Mononuclear cell (primary cell): Measurements from ENCODE around the gene HTR3A. TPM values are rescaled to one million over a fixed set of nuclear protein-coding genes. Genes with fewer than 3 reads are reported as not detected.

Experiments
- H3K27me3 ChIP-seq: 2 replicates; pipeline ENCODE4 v1.6.0; 2011; ENCODE audit warnings: low read length, control low read depth; ENCODE audit not compliant: insufficient read depth
- H3K4me1 ChIP-seq: 2 replicates; pipeline ENCODE4 v1.5.1; 2011; ENCODE audit warnings: mild to moderate bottlenecking, low read length, control low read depth; ENCODE audit not compliant: insufficient read depth
- H3K4me3 ChIP-seq: 2 replicates; pipeline ENCODE4 v1.5.1; 2011; ENCODE audit warnings: mild to moderate bottlenecking, low read length, moderate library complexity
- H3K9me3 ChIP-seq: 2 replicates; pipeline ENCODE4 v1.5.1; 2011; ENCODE audit warnings: low read depth, mild to moderate bottlenecking, control low read depth, low read length
- total RNA-seq: library from RNA; depleted of rRNA; stranded (reverse); fragments of >200 nt; gene quantifications from one replicate; pipeline ENCODE4 v1.2.3, GENCODE V29; 2012

HTR3A gene
- total RNA-seq, 1 donor = 0.21 TPM

DNA sequence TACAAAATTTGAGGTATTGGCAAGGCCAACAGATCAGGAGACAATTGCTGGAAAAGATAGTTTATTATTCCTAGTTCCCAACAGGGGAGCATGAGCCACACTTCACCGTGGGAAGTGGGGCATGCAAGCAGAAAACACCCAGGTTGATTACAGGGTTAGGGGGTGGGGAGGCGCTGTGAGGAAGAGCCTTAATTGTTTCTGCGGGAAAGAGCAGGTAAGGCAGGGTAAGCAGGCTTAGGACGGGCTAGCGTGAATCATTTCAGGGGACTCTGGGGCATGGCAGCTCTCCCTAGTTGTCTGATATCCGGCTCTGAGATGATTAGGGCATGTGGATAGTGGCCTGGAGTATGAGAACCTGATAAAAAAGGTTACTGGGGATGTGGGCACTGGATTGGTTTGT, 20.7 kb upstream of the HTR3A start:
- Histone ChIP-seq H3K4me3 (no peak overlapping the region), H3K9me3 (no peaks in the 10 kb centered on the region), H3K27me3 (no peaks in the 10 kb centered on the region), H3K4me1 (peaks cover 16% of the 10 kb centered on the region)

GRCh38 chr11:113956986-113957385, 17.9 kb upstream of the HTR3A start:
- H3K4me3 ChIP-seq = no peak overlapping the region
- peaks cover 23% of the 10 kb centered on the region for H3K4me1 ChIP-seq
- H3K9me3 ChIP-seq = no peaks in the 10 kb centered on the region
- no peaks in the 10 kb centered on the region for H3K27me3 ChIP-seq

- Histone ChIP-seq H3K4me1 (peaks cover 15% of the 10 kb centered on the region), H3K27me3 (no peaks in the 10 kb centered on the region), H3K9me3 (no peaks in the 10 kb centered on the region), H3K4me3 (no peak overlapping the region)
Observed at GRCh38 chr11:113960702-113961330, 14.1 kb upstream of the HTR3A start.

DNA sequence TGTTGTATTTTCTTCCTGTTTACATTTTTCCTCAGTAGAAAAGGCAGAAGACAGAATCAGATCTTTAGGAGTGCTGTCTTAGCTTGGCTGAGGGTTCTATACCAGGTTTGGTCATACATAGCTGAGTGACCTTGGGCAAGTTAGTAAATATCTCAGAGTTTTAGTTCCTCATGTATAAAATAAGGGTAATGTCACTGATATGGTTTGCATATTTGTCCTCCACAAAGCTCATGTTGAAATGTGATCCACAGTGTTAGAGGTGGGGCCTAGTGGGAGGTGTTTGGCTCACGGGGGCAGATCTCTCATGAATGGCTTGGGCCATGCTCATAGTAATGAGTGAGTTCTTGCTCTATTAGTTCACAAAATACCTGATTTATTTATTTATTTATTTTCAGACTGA, 7.5 kb upstream of the HTR3A start:
- no peaks in the 10 kb centered on the region for H3K27me3 ChIP-seq
- no peaks in the 10 kb centered on the region for H3K4me1 ChIP-seq
- no peak overlapping the region for H3K4me3 ChIP-seq

GRCh38 chr11:113971506-113972195, 3.3 kb upstream of the HTR3A start:
- no peak overlapping the region for H3K4me3 ChIP-seq
- H3K27me3 ChIP-seq = no peaks in the 10 kb centered on the region
- peaks cover 3% of the 10 kb centered on the region for H3K4me1 ChIP-seq
- H3K9me3 ChIP-seq = no peaks in the 10 kb centered on the region

More for the DNA sequence above, 7.5 kb upstream of the HTR3A start:
- H3K9me3 ChIP-seq = no peaks in the 10 kb centered on the region

DNA sequence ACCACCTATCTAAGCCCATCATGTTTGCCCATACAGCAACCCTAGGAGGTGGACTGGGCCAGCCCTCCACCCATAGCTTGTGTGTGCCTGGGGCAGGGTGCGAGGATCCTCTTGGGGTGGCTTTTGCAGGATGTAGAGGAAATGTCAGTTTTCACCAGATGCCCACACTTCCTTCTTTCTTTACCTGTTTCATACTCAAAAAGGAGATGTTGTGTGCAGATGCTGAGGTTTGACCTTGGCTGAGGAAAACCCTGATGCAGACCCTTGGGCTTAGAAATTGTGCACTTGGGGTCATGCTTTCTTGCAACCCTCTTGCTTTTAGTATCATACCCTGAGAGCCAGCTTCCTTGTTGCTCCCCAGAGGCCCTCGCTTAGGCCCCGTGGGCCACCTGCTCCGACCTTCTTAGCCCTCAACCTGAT, 2.2 kb downstream of the HTR3A start:
- no peaks in the 10 kb centered on the region for H3K9me3 ChIP-seq
- no peaks in the 10 kb centered on the region for H3K27me3 ChIP-seq
- peaks cover 17% of the 10 kb centered on the region for H3K4me1 ChIP-seq
- no peak overlapping the region for H3K4me3 ChIP-seq

DNA sequence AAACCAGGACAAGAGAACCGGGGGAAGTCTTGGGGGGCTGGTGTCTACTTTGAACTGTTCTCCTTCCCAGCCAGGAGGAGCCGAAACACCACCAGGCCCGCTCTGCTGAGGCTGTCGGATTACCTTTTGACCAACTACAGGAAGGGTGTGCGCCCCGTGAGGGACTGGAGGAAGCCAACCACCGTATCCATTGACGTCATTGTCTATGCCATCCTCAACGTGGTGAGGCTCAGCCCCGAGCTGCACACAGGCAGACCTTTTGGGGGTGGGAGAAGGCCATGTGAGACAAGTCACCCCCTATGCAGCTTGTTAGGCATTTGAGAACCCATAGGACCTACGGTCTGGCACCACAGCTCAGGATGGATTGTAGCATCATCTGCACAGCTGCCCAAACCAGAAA, 2.8 kb downstream of the HTR3A start:
- Histone ChIP-seq H3K27me3 (no peaks in the 10 kb centered on the region), H3K4me3 (no peak overlapping the region)

DNA sequence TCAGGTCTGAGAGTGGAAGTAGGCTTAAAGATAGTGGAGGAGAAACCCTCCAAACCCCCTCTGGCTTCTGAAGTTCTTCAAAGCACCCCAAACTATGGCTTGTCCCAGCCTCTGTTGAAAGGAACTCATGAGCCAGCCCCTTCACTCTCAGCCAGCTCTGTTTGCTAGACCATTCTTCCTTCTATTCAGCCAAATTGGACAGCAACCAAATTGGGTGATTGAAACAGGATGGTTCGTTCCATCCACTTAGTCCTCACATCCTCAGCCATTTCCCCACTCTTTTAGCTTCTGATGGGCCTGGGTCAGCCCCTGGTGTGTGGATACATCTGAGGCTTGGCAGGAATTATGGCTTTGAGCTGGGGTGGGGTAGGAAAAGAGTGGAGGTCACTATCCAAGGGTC, 4.5 kb downstream of the HTR3A start:
- Histone ChIP-seq H3K9me3 (no peaks in the 10 kb centered on the region), H3K27me3 (no peaks in the 10 kb centered on the region), H3K4me1 (peaks cover 17% of the 10 kb centered on the region), H3K4me3 (no peak overlapping the region)

More for the DNA sequence above, 2.8 kb downstream of the HTR3A start:
- Histone ChIP-seq H3K9me3 (no peaks in the 10 kb centered on the region), H3K4me1 (peaks cover 17% of the 10 kb centered on the region)

DNA sequence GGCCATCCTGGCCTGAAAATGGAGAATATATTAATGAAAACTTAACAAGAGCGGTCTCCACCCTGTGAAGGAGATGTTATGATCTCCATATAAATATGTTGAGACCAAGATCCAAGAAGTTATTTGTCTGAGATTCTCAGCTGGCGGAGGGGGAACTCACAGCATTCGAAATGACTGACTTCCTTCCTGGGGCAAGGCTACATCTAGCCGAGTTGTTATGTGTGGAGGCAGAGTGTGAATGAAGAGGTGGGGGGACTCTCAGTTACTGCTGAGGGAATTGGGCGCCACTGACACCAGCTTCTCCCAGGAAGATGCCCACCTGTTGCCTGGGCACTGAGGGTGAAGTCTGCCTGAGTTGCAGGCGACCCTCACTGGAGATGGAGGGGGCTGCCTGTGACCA, 5.9 kb downstream of the HTR3A start:
- Histone ChIP-seq H3K27me3 (no peaks in the 10 kb centered on the region), H3K4me3 (no peak overlapping the region), H3K9me3 (no peaks in the 10 kb centered on the region), H3K4me1 (peaks cover 17% of the 10 kb centered on the region)

GRCh38 chr11:113982306-113982705, 7.4 kb downstream of the HTR3A start:
- Histone ChIP-seq H3K4me1 (peaks cover 8% of the 10 kb centered on the region), H3K27me3 (no peaks in the 10 kb centered on the region), H3K4me3 (no peak overlapping the region), H3K9me3 (no peaks in the 10 kb centered on the region)

- H3K9me3 ChIP-seq = no peaks in the 10 kb centered on the region
- H3K27me3 ChIP-seq = no peaks in the 10 kb centered on the region
- H3K4me3 ChIP-seq = no peak overlapping the region
- H3K4me1 ChIP-seq = no peaks in the 10 kb centered on the region
Observed at GRCh38 chr11:113984781-113985180, 9.9 kb downstream of the HTR3A start.

- Histone ChIP-seq H3K27me3 (no peaks in the 10 kb centered on the region), H3K4me1 (no peaks in the 10 kb centered on the region), H3K9me3 (no peaks in the 10 kb centered on the region), H3K4me3 (no peak overlapping the region)
Observed at GRCh38 chr11:113985906-113986305, 11.0 kb downstream of the HTR3A start.

- no peaks in the 10 kb centered on the region for H3K4me1 ChIP-seq
- no peaks in the 10 kb centered on the region for H3K27me3 ChIP-seq
Observed at GRCh38 chr11:113986351-113987140, 11.6 kb downstream of the HTR3A start.

DNA sequence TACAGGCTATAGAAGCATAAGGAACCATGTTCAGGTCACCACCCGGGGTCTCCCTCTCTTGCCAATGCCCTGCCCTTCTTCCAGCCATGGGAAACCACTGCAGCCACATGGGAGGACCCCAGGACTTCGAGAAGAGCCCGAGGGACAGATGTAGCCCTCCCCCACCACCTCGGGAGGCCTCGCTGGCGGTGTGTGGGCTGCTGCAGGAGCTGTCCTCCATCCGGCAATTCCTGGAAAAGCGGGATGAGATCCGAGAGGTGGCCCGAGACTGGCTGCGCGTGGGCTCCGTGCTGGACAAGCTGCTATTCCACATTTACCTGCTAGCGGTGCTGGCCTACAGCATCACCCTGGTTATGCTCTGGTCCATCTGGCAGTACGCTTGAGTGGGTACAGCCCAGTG, 14.5 kb downstream of the HTR3A start:
- Histone ChIP-seq H3K4me3 (no peak overlapping the region), H3K27me3 (no peaks in the 10 kb centered on the region), H3K9me3 (no peaks in the 10 kb centered on the region), H3K4me1 (no peaks in the 10 kb centered on the region)

More at GRCh38 chr11:113986351-113987140, 11.6 kb downstream of the HTR3A start:
- no peak overlapping the region for H3K4me3 ChIP-seq
- H3K9me3 ChIP-seq = no peaks in the 10 kb centered on the region

DNA sequence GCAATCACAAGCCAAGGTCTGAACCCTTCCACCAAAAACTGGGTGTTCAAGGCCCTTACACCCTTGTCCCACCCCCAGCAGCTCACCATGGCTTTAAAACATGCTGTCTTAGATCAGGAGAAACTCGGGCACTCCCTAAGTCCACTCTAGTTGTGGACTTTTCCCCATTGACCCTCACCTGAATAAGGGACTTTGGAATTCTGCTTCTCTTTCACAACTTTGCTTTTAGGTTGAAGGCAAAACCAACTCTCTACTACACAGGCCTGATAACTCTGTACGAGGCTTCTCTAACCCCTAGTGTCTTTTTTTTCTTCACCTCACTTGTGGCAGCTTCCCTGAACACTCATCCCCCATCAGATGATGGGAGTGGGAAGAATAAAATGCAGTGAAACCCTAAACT, 15.0 kb downstream of the HTR3A start:
- Histone ChIP-seq H3K4me1 (no peaks in the 10 kb centered on the region), H3K9me3 (no peaks in the 10 kb centered on the region), H3K27me3 (no peaks in the 10 kb centered on the region), H3K4me3 (no peak overlapping the region)
